AG04450 (cell line): ENCODE measurements around the gene EPB41L5. TPM values are rescaled to one million over a fixed set of nuclear protein-coding genes. Genes with fewer than 3 reads are reported as not detected.

Experiments
- CTCF ChIA-PET: fragments of 300-600, 350-600 bp; formaldehyde crosslinking; extraction: SDS; loops from one replicate; lab custom pipeline; 2022; ENCODE audit warnings: antibody characterized with exemption, inconsistent platforms; lab: Charles Lee
- POLR2A ChIA-PET: fragments of 350-600 bp; formaldehyde crosslinking; extraction: SDS; loops from one replicate; lab custom pipeline; 2021; ENCODE audit warnings: antibody characterized with exemption, inconsistent platforms; lab: Yijun Ruan, JAX
- DNase-seq: peaks from one replicate; pipeline ENCODE4 v3.0.0-alpha.2; 2011; ENCODE audit warnings: low read depth, low spot score
- H3K27ac ChIP-seq: one replicate; pipeline ENCODE4 v1.5.1; 2012; ENCODE audit warnings: low read depth, low read length, control low read depth
- H3K27me3 ChIP-seq: one replicate; pipeline ENCODE4 v1.6.0; 2012; ENCODE audit warnings: low read length; ENCODE audit not compliant: control insufficient read depth, insufficient read depth
- H3K4me3 ChIP-seq: 2 replicates; pipeline ENCODE4 v1.5.1; 2011; ENCODE audit warnings: mild to moderate bottlenecking, low read depth, low read length, control low read depth
- H3K9me3 ChIP-seq: 2 replicates; pipeline ENCODE4 v1.5.1; 2012; ENCODE audit warnings: low read length; ENCODE audit not compliant: control insufficient read depth, insufficient read depth
- CTCF ChIP-seq: IDR thresholded peaks from 2 replicates; pipeline ENCODE4 v1.5.1; 2011; ENCODE audit warnings: low read depth, low read length, control low read depth, inconsistent platforms
- polyA plus RNA-seq: library from polyadenylated mRNA; depleted of rRNA; stranded (reverse); fragments of >200 nt; gene quantifications from 2 replicates; pipeline ENCODE4 v1.2.3, GENCODE V29; 2011; rRNA removed
- small RNA-seq: library from RNA; depleted of rRNA; stranded (forward); fragments of <200 nt; gene quantifications from one replicate; pipeline ENCODE3, GENCODE V24; 2012; ENCODE audit warnings: low read depth; ENCODE audit not compliant: insufficient read length

Gene EPB41L5
- polyA plus RNA-seq, 1 experiment: 17.1 TPM

- H3K27ac ChIP-seq: no peak overlapping the region
- no peak for DNase-seq
- POLR2A ChIA-PET: interaction anchor here (0.5 kb wide), 1 partner anchor 39 kb away, joined by 5 read pairs; no protein-coding TSS in a partner anchor
These were observed 215.6 kb downstream of the EPB41L5 start for GRCh38 chr2:120228503-120228902.

More at GRCh38 chr2:120228503-120228902, 215.6 kb downstream of the EPB41L5 start:
- no peak for TF ChIP-seq CTCF
- H3K9me3 ChIP-seq: no peaks in the 10 kb centered on the region; the same call in 1 of the 2 replicates
- H3K4me3 ChIP-seq: no peak overlapping the region
- CTCF ChIA-PET: no interaction called here
- H3K27me3 ChIP-seq: no peaks in the 10 kb centered on the region

Small RNA genes within 50 kb of the gene (small RNA-seq; reads per million reads assigned to genes)
- gene MTND4LP14 (not detected), gene RF00019 (not detected)

Other genes starting within 250 kb of the EPB41L5 start
- gene TMEM185B, start 210.3 kb downstream of the EPB41L5 start, polyA plus RNA-seq: 21.8 and 24.3 TPM in 2 replicates
- 55.1 and 69.6 TPM in 2 replicates for gene RALB, start 239.8 kb downstream of the EPB41L5 start, polyA plus RNA-seq